ENCODE data around the gene ARHGEF16.

Gene ARHGEF16

DNA sequence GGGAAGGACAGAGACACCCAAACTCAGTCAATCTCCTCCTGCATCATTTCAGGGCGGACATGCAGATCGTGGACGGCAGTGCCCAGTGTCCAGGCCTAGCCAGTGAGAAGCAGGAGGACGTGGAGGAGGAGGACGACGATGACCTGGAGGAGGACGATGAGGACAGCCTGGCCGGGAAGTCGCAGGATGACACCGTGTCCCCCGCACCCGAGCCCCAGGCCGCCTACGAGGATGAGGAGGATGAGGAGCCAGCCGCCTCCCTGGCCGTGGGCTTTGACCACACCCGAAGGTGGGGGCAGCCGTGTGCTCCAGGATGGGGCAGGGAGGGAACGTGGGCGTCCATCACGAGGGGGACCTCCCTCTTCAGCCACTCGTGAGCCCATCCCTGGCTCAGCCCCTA, 23.6 kb upstream of the ARHGEF16 start:
- POLR2A ChIA-PET = no interaction called here
- peak; percentile 80 for TF ChIP-seq ZFHX2 (tag by site-specific recombination; conservative IDR thresholded peaks at IDR 0.05)
- TF ChIP-seq ZNF747 (tag by site-specific recombination; IDR thresholded peaks at IDR 0.05) = no peak
- TF ChIP-seq, protein P1, sequence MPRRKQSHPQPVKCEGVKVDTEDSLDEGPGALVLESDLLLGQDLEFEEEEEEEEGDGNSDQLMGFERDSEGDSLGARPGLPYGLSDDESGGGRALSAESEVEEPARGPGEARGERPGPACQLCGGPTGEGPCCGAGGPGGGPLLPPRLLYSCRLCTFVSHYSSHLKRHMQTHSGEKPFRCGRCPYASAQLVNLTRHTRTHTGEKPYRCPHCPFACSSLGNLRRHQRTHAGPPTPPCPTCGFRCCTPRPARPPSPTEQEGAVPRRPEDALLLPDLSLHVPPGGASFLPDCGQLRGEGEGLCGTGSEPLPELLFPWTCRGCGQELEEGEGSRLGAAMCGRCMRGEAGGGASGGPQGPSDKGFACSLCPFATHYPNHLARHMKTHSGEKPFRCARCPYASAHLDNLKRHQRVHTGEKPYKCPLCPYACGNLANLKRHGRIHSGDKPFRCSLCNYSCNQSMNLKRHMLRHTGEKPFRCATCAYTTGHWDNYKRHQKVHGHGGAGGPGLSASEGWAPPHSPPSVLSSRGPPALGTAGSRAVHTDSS (tag by site-specific recombination; IDR thresholded peaks at IDR 0.05) = peak; percentile 38
- no peak for TF ChIP-seq ZNF664 (tag by site-specific recombination; IDR thresholded peaks at IDR 0.05)
- TF ChIP-seq EGR2 (tag by site-specific recombination; IDR thresholded peaks at IDR 0.05; ENCODE audit: low read depth) = peak; percentile 78
- no peak for TF ChIP-seq MZF1 (tag by site-specific recombination; IDR thresholded peaks at IDR 0.05; ENCODE audit: borderline replicate concordance)

DNA sequence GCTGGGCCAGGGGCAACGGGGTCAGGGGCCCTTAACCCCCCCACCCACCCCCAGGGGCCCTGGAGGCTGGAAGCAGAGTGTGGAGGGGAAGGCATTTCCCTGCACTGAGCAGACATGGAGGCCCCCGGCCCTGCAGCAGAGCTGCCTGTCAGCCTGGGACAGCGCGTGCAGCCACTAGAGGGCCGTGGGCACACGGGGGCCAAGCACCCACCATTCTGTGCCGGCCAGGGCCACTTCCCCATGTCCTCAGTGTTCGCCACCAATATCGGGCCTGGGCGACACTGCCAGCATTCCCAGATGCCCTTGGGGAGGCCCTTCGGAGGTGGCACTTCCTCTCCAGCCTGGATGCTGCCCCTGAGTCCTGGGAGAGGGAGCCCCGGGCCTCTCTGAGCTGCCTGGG, 23.2 kb upstream of the ARHGEF16 start:
- H3K27ac ChIP-seq (ENCODE audit: extremely low read depth, low read depth, low read length) = no peak overlapping the region
- ChIA-PET POLR2A (no interaction called here), CTCF (interaction anchor here (1.5 kb wide), 1 partner anchor 8 kb away, joined by 5 read pairs; no protein-coding TSS in a partner anchor)
- H3K9me3 ChIP-seq (ENCODE audit: control insufficient read depth, insufficient read depth, low read depth, low read length) = no peaks in the 10 kb centered on the region
- TF ChIP-seq, protein P2, sequence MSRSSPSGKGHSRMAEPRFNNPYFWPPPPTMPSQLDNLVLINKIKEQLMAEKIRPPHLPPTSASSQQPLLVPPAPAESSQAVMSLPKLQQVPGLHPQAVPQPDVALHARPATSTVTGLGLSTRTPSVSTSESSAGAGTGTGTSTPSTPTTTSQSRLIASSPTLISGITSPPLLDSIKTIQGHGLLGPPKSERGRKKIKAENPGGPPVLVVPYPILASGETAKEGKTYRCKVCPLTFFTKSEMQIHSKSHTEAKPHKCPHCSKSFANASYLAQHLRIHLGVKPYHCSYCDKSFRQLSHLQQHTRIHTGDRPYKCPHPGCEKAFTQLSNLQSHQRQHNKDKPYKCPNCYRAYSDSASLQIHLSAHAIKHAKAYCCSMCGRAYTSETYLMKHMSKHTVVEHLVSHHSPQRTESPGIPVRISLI (tag by site-specific recombination; IDR thresholded peaks at IDR 0.05) = no peak
- TF ChIP-seq, protein P3, sequence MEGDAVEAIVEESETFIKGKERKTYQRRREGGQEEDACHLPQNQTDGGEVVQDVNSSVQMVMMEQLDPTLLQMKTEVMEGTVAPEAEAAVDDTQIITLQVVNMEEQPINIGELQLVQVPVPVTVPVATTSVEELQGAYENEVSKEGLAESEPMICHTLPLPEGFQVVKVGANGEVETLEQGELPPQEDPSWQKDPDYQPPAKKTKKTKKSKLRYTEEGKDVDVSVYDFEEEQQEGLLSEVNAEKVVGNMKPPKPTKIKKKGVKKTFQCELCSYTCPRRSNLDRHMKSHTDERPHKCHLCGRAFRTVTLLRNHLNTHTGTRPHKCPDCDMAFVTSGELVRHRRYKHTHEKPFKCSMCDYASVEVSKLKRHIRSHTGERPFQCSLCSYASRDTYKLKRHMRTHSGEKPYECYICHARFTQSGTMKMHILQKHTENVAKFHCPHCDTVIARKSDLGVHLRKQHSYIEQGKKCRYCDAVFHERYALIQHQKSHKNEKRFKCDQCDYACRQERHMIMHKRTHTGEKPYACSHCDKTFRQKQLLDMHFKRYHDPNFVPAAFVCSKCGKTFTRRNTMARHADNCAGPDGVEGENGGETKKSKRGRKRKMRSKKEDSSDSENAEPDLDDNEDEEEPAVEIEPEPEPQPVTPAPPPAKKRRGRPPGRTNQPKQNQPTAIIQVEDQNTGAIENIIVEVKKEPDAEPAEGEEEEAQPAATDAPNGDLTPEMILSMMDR (tag by site-specific recombination; IDR thresholded peaks at IDR 0.05) = peak; percentile 54
- H3K4me3 ChIP-seq (ENCODE audit: low read depth, low read length) = no peak overlapping the region
- H3K36me3 ChIP-seq (ENCODE audit: control insufficient read depth in 2 of 2, insufficient read depth in 1 of 2, low read length in 2 of 2) = peaks cover 0 to 41% of the 10 kb centered on the region in 2 experiments; a peak in 1 of 3 replicates
- no peaks in the 10 kb centered on the region for H3K4me1 ChIP-seq (ENCODE audit: control insufficient read depth, insufficient read depth, low read length)

More for the DNA sequence above, 23.6 kb upstream of the ARHGEF16 start:
- Histone ChIP-seq H3K4me1 (ENCODE audit: control insufficient read depth, insufficient read depth, low read length) (no peaks in the 10 kb centered on the region), H3K4me3 (ENCODE audit: low read depth, low read length) (no peak overlapping the region), H3K36me3 (ENCODE audit: control insufficient read depth in 2 of 2, insufficient read depth in 1 of 2, low read length in 2 of 2) (peaks cover 0 to 45% of the 10 kb centered on the region in 2 experiments; a peak in 1 of 3 replicates), H3K27ac (ENCODE audit: extremely low read depth, low read depth, low read length) (no peak overlapping the region), H3K9me3 (ENCODE audit: control insufficient read depth, insufficient read depth, low read depth, low read length) (no peaks in the 10 kb centered on the region)
- CTCF ChIA-PET = interaction anchor here (1.0 kb wide), 1 partner anchor 41 kb away, joined by 3 read pairs; no protein-coding TSS in a partner anchor

DNA sequence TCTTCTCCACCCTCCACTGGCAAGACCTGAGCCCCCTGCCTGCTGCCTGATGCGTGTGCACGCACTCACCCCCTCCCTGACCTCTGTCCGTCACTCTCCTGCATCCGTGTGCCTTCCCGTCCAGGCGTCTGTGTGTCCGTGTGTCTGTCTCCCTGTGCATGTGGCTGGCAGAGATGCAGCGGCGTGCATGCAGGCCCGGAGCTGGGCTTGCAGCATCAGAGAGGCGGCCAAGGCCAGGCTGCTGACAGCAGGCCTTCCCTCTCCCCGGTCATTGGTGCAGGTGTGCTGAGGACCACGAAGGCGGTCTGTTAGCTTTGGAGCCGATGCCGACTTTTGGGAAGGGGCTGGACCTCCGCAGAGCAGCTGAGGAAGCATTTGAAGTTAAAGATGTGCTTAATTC, 22.8 kb upstream of the ARHGEF16 start:
- ChIA-PET POLR2A (no interaction called here), CTCF (interaction anchor here (0.7 to 1.5 kb wide), 2 partner anchors 9 to 1294 kb away, joined by 4 to 5 read pairs; no protein-coding TSS in a partner anchor)
- Histone ChIP-seq H3K36me3 (ENCODE audit: control insufficient read depth in 2 of 2, insufficient read depth in 1 of 2, low read length in 2 of 2) (peaks cover 0 to 36% of the 10 kb centered on the region in 2 experiments; a peak in 1 of 3 replicates), H3K4me1 (ENCODE audit: control insufficient read depth, insufficient read depth, low read length) (no peaks in the 10 kb centered on the region), H3K27ac (ENCODE audit: extremely low read depth, low read depth, low read length) (no peak overlapping the region), H3K9me3 (ENCODE audit: control insufficient read depth, insufficient read depth, low read depth, low read length) (no peaks in the 10 kb centered on the region), H3K4me3 (ENCODE audit: low read depth, low read length) (no peak overlapping the region)
- TF ChIP-seq RBAK (tag by site-specific recombination; IDR thresholded peaks at IDR 0.05) (no peak), ZNF221 (tag by site-specific recombination; IDR thresholded peaks at IDR 0.05; ENCODE audit: borderline replicate concordance) (no peak), ZNF660 (tag by site-specific recombination; IDR thresholded peaks at IDR 0.05) (no peak), ZNF549 (tag by site-specific recombination; IDR thresholded peaks at IDR 0.05) (no peak), OVOL3 (tag by site-specific recombination; IDR thresholded peaks at IDR 0.05) (no peak), ZNF133 (tag by site-specific recombination; IDR thresholded peaks at IDR 0.05) (no peak), HOXD13 (CRISPR knock-in tag; IDR thresholded peaks at IDR 0.05; ENCODE audit: borderline replicate concordance) (no peak), ZNF792 (tag by site-specific recombination; IDR thresholded peaks at IDR 0.05) (no peak), ZNF223 (tag by site-specific recombination; IDR thresholded peaks at IDR 0.05) (no peak), ZNF621 (tag by site-specific recombination; IDR thresholded peaks at IDR 0.05) (no peak)
- TF ChIP-seq, protein P4, sequence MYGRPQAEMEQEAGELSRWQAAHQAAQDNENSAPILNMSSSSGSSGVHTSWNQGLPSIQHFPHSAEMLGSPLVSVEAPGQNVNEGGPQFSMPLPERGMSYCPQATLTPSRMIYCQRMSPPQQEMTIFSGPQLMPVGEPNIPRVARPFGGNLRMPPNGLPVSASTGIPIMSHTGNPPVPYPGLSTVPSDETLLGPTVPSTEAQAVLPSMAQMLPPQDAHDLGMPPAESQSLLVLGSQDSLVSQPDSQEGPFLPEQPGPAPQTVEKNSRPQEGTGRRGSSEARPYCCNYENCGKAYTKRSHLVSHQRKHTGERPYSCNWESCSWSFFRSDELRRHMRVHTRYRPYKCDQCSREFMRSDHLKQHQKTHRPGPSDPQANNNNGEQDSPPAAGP (tag by site-specific recombination; IDR thresholded peaks at IDR 0.05) = no peak
- TF ChIP-seq, protein P5, sequence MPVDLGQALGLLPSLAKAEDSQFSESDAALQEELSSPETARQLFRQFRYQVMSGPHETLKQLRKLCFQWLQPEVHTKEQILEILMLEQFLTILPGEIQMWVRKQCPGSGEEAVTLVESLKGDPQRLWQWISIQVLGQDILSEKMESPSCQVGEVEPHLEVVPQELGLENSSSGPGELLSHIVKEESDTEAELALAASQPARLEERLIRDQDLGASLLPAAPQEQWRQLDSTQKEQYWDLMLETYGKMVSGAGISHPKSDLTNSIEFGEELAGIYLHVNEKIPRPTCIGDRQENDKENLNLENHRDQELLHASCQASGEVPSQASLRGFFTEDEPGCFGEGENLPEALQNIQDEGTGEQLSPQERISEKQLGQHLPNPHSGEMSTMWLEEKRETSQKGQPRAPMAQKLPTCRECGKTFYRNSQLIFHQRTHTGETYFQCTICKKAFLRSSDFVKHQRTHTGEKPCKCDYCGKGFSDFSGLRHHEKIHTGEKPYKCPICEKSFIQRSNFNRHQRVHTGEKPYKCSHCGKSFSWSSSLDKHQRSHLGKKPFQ (tag by site-specific recombination; IDR thresholded peaks at IDR 0.05) = no peak
- TF ChIP-seq, protein P6, sequence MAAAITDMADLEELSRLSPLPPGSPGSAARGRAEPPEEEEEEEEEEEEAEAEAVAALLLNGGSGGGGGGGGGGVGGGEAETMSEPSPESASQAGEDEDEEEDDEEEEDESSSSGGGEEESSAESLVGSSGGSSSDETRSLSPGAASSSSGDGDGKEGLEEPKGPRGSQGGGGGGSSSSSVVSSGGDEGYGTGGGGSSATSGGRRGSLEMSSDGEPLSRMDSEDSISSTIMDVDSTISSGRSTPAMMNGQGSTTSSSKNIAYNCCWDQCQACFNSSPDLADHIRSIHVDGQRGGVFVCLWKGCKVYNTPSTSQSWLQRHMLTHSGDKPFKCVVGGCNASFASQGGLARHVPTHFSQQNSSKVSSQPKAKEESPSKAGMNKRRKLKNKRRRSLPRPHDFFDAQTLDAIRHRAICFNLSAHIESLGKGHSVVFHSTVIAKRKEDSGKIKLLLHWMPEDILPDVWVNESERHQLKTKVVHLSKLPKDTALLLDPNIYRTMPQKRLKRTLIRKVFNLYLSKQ (tag by site-specific recombination; IDR thresholded peaks at IDR 0.05; ENCODE audit: borderline replicate concordance) = no peak
